T-cell (primary cell): ENCODE measurements around the gene PCMTD2. TPM values are rescaled to one million over a fixed set of nuclear protein-coding genes. Genes with fewer than 3 reads are reported as not detected.

Source experiments
- total RNA-seq, 35 experiments: library from RNA in 6 of 35; stranded (reverse) in 6 of 35; fragments of 120-200 nt in 1 of 35; gene quantifications; one replicate each; pipeline versions ENCODE4 v1.2.1 to v1.2.4 and lab custom pipeline; 2013 to 2026

PCMTD2 gene
- total RNA-seq, 5 donors from 2014 or later (not counting 1 experiment from before 2014, with no cell fraction given): 92.0 to 175 (median 160) TPM

Other genes with a start within 250 kb of the PCMTD2 start
- 10 to 100 TPM in 2 of 5 donors, 1 to 10 TPM in 3; 4.5 to 20.8 (median 9.5) TPM for gene C20orf204, start 219.6 kb upstream of the PCMTD2 start, total RNA-seq
- under 1 TPM in 3 of 5 donors, not detected in 2; 0.35 to 0.56 (median 0.44) TPM for gene SOX18, start 206.1 kb upstream of the PCMTD2 start, total RNA-seq
- gene TCEA2, start 192.6 kb upstream of the PCMTD2 start, total RNA-seq: 10 to 100 TPM; 25.8 to 49.7 (median 40.1) TPM
- 10 to 100 TPM; 39.2 to 61.7 (median 57.3) TPM for gene RGS19, start 176.2 kb upstream of the PCMTD2 start, total RNA-seq
- gene OPRL1, start 175.7 kb upstream of the PCMTD2 start, total RNA-seq: 1 to 10 TPM; 1.1 to 1.9 (median 1.5) TPM
- under 1 TPM in 3 of 5 donors, not detected in 2; 0.30 to 0.86 (median 0.35) TPM for gene LKAAEAR1, start 171.3 kb upstream of the PCMTD2 start, total RNA-seq
- not detected for gene NPBWR2, start 148.2 kb upstream of the PCMTD2 start, total RNA-seq
- gene MYT1, start 91.3 kb upstream of the PCMTD2 start, total RNA-seq: under 1 TPM in 1 of 5 donors, not detected in 4; 0.06 TPM